Stomach (tissue), 4 donors: ENCODE data around the gene ABLIM2.

Experiments used
- CTCF ChIP-seq, 7 experiments: fragments of 450-650 bp in 4 of 7; fragments of 200-600 bp in 3 of 7; sonication (generic) in 3 of 7; IDR thresholded peaks; one replicate each; pipeline ENCODE4 v1.5.1; 2016 to 2019; ENCODE audit warnings: antibody characterized with exemption in 7 of 7, control low read depth in 2 of 7, mild to moderate bottlenecking in 1 of 7
- EP300 ChIP-seq: sonication (generic); formaldehyde crosslinking; IDR thresholded peaks from one replicate; pipeline ENCODE4 v1.6.1; 2017; ENCODE audit warnings: antibody characterized with exemption
- POLR2A ChIP-seq, 4 donors: fragments of 450-650 bp; IDR thresholded peaks; one replicate each; pipeline ENCODE4 v1.6.1; 2016; ENCODE audit warnings: antibody characterized with exemption in 4 of 4, control low read depth in 2 of 4, mild to moderate bottlenecking in 1 of 4, moderate library complexity in 1 of 4
- POLR2AphosphoS5 ChIP-seq, 3 donors: sonication (generic); formaldehyde crosslinking; IDR thresholded peaks; one replicate each; pipeline ENCODE4 v1.6.1; 2016; ENCODE audit warnings: antibody characterized with exemption in 3 of 3

DNA sequence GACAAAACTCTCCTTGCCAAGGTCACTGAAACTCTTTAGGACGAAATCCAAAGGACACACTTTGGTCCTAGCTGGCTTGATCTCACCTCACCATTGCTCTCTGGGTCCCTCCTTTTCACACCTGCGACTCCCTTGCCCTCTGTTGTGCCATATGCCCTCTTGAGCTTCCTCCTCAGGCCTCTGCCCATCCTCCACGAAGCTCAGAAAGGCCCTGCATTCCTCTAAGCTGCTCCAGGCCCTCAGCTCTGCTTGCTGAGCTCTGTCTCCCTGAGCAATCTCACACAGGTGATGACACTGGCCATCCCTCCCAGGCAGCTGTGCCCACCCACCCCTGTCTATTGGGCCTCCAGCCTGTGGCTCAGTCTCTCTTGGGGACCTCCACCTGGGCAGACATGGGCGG is 208.9 kb downstream of the ABLIM2 start:
- TF ChIP-seq CTCF (IDR thresholded peaks at IDR 0.05), result no peak
- no peak for TF ChIP-seq POLR2AphosphoS5 (IDR thresholded peaks at IDR 0.05)
- TF ChIP-seq EP300, result no peak
- TF ChIP-seq POLR2A (IDR thresholded peaks at IDR 0.05), result no peak
